ENCODE results near the gene ZNF536.
"Not testable (repeated sequence)": the region's sequence is repeated elsewhere in the genome, so short reads cannot be mapped to it uniquely, and the experiment has no call there.

- not testable (repeated sequence) for TF ChIP-seq CTCF, POLR2A (IDR thresholded peaks at IDR 0.05)
Measured at GRCh38 chr19:30498085-30498484, 125.9 kb downstream of the ZNF536 start.
